PC-3 (cell line): ENCODE data around the gene SEC61A2. TPM values are rescaled to one million over a fixed set of nuclear protein-coding genes. Genes with fewer than 3 reads are reported as not detected.

Experiments used
- ATAC-seq: fragments of 200-7000 bp; cut with Tn5 transposase; 2 replicates; pipeline ENCODE4 v1.9.1; 2020; ENCODE audit warnings: mild to moderate bottlenecking, moderate library complexity
- BruUV-seq: library from RNA; stranded (reverse); fragments of 400-500 nt; replicated peaks from 2 replicates; lab custom pipeline; 2021; lab: Mats Ljungman, UMichigan
- CTCF ChIA-PET: fragments of 300-600 bp; sonication (Branson Sonifier 250); formaldehyde crosslinking; loops from one replicate; lab custom pipeline; 2022; ENCODE audit warnings: antibody characterized with exemption; lab: Charles Lee
- POLR2A ChIA-PET: fragments of 300-600 bp; sonication (Branson Sonifier 250); formaldehyde crosslinking; loops from one replicate; lab custom pipeline; 2022; ENCODE audit warnings: antibody characterized with exemption; ENCODE audit not compliant: unreplicated experiment; lab: Charles Lee
- DNase-seq: peaks from one replicate; pipeline ENCODE4 v3.0.0-alpha.2; 2015
- H2AFZ ChIP-seq: fragments of 300-600 bp; sonication (generic); 2 replicates; pipeline ENCODE4 v1.6.0; 2016; ENCODE audit warnings: antibody characterized with exemption, low read length
- H3F3A ChIP-seq: fragments of 300-600 bp; sonication (generic); one replicate; pipeline ENCODE4 v1.6.0; 2017; ENCODE audit warnings: antibody characterized with exemption, low read length, control low read depth, mild to moderate bottlenecking; ENCODE audit not compliant: unreplicated experiment
- H3K27ac ChIP-seq: fragments of 300-600 bp; sonication (generic); 2 replicates; pipeline ENCODE4 v1.5.1; 2016; ENCODE audit warnings: mild to moderate bottlenecking, low read length
- H3K27me3 ChIP-seq: fragments of 300-600 bp; sonication (generic); 2 replicates; pipeline ENCODE4 v1.6.1; 2016; ENCODE audit warnings: low read length, mixed read lengths
- H3K36me3 ChIP-seq: fragments of 300-600 bp; sonication (generic); 2 replicates; pipeline ENCODE4 v1.6.1; 2016; ENCODE audit warnings: low read depth, mixed run types, low read length, mixed read lengths
- H3K4me1 ChIP-seq: fragments of 300-600 bp; sonication (generic); 2 replicates; pipeline ENCODE4 v1.5.1; 2016; ENCODE audit warnings: low read length; ENCODE audit not compliant: insufficient read depth
- H3K4me2 ChIP-seq: fragments of 300-600 bp; sonication (generic); 2 replicates; pipeline ENCODE4 v1.6.0; 2016; ENCODE audit warnings: low read length
- H3K4me3 ChIP-seq: fragments of 300-600 bp; sonication (generic); 2 replicates; pipeline ENCODE4 v1.5.1; 2016; ENCODE audit warnings: mild to moderate bottlenecking, low read length, mixed read lengths
- H3K79me2 ChIP-seq: fragments of 300-600 bp; sonication (generic); 2 replicates; pipeline ENCODE4 v1.6.1; 2017; ENCODE audit warnings: low read length, mixed read lengths
- H3K9ac ChIP-seq: fragments of 300-600 bp; sonication (generic); 2 replicates; pipeline ENCODE4 v1.6.0; 2016; ENCODE audit warnings: mild to moderate bottlenecking, low read length
- H3K9me2 ChIP-seq: fragments of 300-600 bp; sonication (generic); replicated peaks from 2 replicates; pipeline ENCODE4 v1.6.1; 2016; ENCODE audit warnings: mixed run types, low read length, mixed read lengths
- H3K9me3 ChIP-seq: fragments of 300-600 bp; sonication (generic); 2 replicates; pipeline ENCODE4 v1.6.1; 2016; ENCODE audit warnings: low read length, mixed read lengths
- H4K20me1 ChIP-seq: fragments of 300-600 bp; sonication (generic); 2 replicates; pipeline ENCODE4 v1.6.1; 2016; ENCODE audit warnings: low read length, mixed read lengths
- EZH2 ChIP-seq: fragments of 300-600 bp; sonication (generic); IDR thresholded peaks from one replicate; pipeline ENCODE4 v1.6.1; 2017; ENCODE audit warnings: antibody characterized with exemption, mild to moderate bottlenecking, low read length; ENCODE audit not compliant: unreplicated experiment
- EZH2phosphoT487 ChIP-seq: fragments of 300-600 bp; sonication (generic); IDR thresholded peaks from 2 replicates; pipeline ENCODE4 v1.6.1; 2018; ENCODE audit warnings: mild to moderate bottlenecking, antibody characterized with exemption, low read length, borderline replicate concordance
- intact Hi-C: fragments of 100-400 bp; cut with micrococcal nuclease; formaldehyde crosslinking; loops from 2 replicates; pipeline ENCODE4 v1.9.0; 2023
- total RNA-seq: library from RNA; depleted of rRNA; stranded (reverse); fragments of >200 nt; gene quantifications from 2 replicates; pipeline ENCODE4 v1.2.3, GENCODE V29; 2014
- TF ChIP-seq, protein P1 (sequence below): fragments of 300-600 bp; sonication (generic); conservative IDR thresholded peaks from 2 replicates; pipeline ENCODE4 v1.5.1; 2017; ENCODE audit warnings: antibody characterized with exemption, low read depth, mild to moderate bottlenecking, low read length

Gene SEC61A2
- total RNA-seq, 1 experiment from 2014 or later: 5.5 TPM

GRCh38 chr10:12113627-12114026, 15.8 kb upstream of the SEC61A2 start:
- ChIA-PET POLR2A (no interaction called here), CTCF (no interaction called here)
- no peak for ATAC-seq

GRCh38 chr10:12121673-12122072, 7.8 kb upstream of the SEC61A2 start:
- H3K9ac ChIP-seq: no peak overlapping the region
- TF ChIP-seq, protein P1, sequence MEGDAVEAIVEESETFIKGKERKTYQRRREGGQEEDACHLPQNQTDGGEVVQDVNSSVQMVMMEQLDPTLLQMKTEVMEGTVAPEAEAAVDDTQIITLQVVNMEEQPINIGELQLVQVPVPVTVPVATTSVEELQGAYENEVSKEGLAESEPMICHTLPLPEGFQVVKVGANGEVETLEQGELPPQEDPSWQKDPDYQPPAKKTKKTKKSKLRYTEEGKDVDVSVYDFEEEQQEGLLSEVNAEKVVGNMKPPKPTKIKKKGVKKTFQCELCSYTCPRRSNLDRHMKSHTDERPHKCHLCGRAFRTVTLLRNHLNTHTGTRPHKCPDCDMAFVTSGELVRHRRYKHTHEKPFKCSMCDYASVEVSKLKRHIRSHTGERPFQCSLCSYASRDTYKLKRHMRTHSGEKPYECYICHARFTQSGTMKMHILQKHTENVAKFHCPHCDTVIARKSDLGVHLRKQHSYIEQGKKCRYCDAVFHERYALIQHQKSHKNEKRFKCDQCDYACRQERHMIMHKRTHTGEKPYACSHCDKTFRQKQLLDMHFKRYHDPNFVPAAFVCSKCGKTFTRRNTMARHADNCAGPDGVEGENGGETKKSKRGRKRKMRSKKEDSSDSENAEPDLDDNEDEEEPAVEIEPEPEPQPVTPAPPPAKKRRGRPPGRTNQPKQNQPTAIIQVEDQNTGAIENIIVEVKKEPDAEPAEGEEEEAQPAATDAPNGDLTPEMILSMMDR: no peak
- TF ChIP-seq EZH2phosphoT487 (no peak), EZH2 (no peak)
- H3K9me3 ChIP-seq: no peaks in the 10 kb centered on the region
- H3K27ac ChIP-seq: no peak overlapping the region
- no peaks in the 10 kb centered on the region for H3K9me2 ChIP-seq
- H3K27me3 ChIP-seq: no peaks in the 10 kb centered on the region
- intact Hi-C loops: no loop called here
- no peaks in the 10 kb centered on the region for H3F3A ChIP-seq
- ChIA-PET CTCF (no interaction called here), POLR2A (no interaction called here)
- DNase-seq: no peak
- no peaks in the 10 kb centered on the region for H3K4me1 ChIP-seq
- no peak overlapping the region for H3K4me3 ChIP-seq
- H4K20me1 ChIP-seq: no peaks in the 10 kb centered on the region
- no peaks in the 10 kb centered on the region for H3K79me2 ChIP-seq
- H2AFZ ChIP-seq: no peak overlapping the region
- H3K36me3 ChIP-seq: no peaks in the 10 kb centered on the region
- no peak for ATAC-seq
- no peak overlapping the region for H3K4me2 ChIP-seq
- BruUV-seq: TSS peak; percentile 28

More at GRCh38 chr10:12113627-12114026, 15.8 kb upstream of the SEC61A2 start:
- TF ChIP-seq EZH2phosphoT487 (no peak), EZH2 (no peak)
- TF ChIP-seq, protein P1: no peak
- H3K4me2 ChIP-seq: no peak overlapping the region
- H3K4me1 ChIP-seq: no peaks in the 10 kb centered on the region
- H4K20me1 ChIP-seq: no peaks in the 10 kb centered on the region
- BruUV-seq: no TSS peak
- H2AFZ ChIP-seq: no peak overlapping the region
- H3K9me2 ChIP-seq: no peaks in the 10 kb centered on the region
- no peaks in the 10 kb centered on the region for H3K27me3 ChIP-seq
- H3K4me3 ChIP-seq: no peak overlapping the region
- DNase-seq: no peak
- H3K9ac ChIP-seq: no peak overlapping the region
- no peaks in the 10 kb centered on the region for H3K79me2 ChIP-seq
- no peaks in the 10 kb centered on the region for H3F3A ChIP-seq
- H3K27ac ChIP-seq: no peak overlapping the region
- intact Hi-C loops: no loop called here
- H3K9me3 ChIP-seq: no peaks in the 10 kb centered on the region
- no peaks in the 10 kb centered on the region for H3K36me3 ChIP-seq

- no peaks in the 10 kb centered on the region for H3K36me3 ChIP-seq
- TSS peak; percentile 60 for BruUV-seq
- H3K9ac ChIP-seq: peak overlapping the region; percentile 64
- H3K9me3 ChIP-seq: no peaks in the 10 kb centered on the region
- H4K20me1 ChIP-seq: no peaks in the 10 kb centered on the region
- peaks cover 10% of the 10 kb centered on the region; the same call in 1 of the 2 replicates for H3K79me2 ChIP-seq
- no peaks in the 10 kb centered on the region for H3K27me3 ChIP-seq
- H3K9me2 ChIP-seq: no peaks in the 10 kb centered on the region
- no peak overlapping the region for H3K27ac ChIP-seq
- H3K4me1 ChIP-seq: no peaks in the 10 kb centered on the region
- DNase-seq: peak; percentile 49
- H2AFZ ChIP-seq: peak overlapping the region; percentile 85
- H3K4me3 ChIP-seq: peak overlapping the region; percentile 79
- ATAC-seq: peak; percentile 63
- CTCF ChIA-PET: interaction anchor here (0.6 kb wide), 2 partner anchors 10 to 58 kb away, joined by 4 to 6 read pairs; no protein-coding TSS in a partner anchor
- H3K4me2 ChIP-seq: peak overlapping the region; percentile 89
- POLR2A ChIA-PET: no interaction called here
- intact Hi-C loops: no loop called here
- TF ChIP-seq EZH2 (no peak), EZH2phosphoT487 (no peak)
- TF ChIP-seq, protein P1: peak; percentile 55
- no peaks in the 10 kb centered on the region for H3F3A ChIP-seq
These were observed 878 bp downstream of the SEC61A2 start for GRCh38 chr10:12130237-12130872.
